ENCODE measurements around the gene CORO2B.

- TF ChIP-seq POLR2A (IDR thresholded peaks at IDR 0.05) (no peak), CTCF (IDR thresholded peaks at IDR 0.05 in 8 of 11, conservative IDR thresholded peaks at IDR 0.05 in 3 of 11) (no peak), POLR2AphosphoS5 (IDR thresholded peaks at IDR 0.05) (no peak)
These were observed 41.3 kb upstream of the CORO2B start for GRCh38 chr15:68537506-68537905.
